Measurements from ENCODE around the gene STRA8. TPM values are rescaled to one million over a fixed set of nuclear protein-coding genes. Genes with fewer than 3 reads are reported as not detected.

STRA8 gene
- total RNA-seq, 1 experiment from 2014 or later = not detected

DNA sequence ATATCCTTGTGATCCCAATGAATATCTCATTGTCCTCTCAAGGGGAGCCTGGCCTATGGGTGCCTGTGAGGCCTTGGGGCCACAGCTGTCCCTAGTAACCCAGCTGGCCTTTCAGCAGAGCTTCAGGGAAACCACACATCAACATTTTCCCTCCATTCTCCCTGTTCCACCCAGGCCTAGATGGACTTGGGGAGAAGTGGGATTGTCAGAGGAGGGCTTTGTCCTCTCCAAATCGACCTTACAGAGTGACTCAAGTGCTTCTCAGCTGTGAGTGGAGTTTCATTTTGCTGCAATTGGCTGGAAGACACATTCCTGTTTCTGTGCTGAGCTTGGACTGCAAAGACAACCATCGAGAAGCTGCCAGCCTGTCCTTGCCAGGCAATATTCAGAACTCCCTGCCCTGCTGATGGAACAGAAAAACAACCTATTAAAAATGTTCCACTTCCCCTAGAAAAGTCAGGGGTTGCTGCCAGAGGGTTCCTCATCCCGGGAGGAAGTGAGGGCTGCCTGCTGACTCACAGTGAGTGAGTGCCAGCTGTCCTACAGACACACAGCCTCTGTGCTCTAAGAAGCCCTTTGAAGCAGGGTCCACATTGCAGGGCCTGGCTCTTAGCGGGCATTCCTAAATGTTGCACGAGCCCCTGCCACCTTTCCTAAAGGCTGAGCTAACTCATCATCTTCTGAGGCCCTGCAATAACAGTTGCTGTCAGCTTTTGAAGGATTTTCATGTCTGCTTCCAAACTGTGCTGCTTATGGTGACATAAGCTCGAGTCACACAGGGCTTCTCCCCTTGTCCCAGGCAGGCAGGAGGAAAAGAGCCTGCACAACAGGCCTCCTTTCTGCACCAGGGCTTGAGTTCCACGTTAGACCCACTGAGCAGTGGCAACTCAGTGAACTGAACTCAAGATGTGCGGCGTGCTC lies 20.5 kb downstream of the STRA8 start:
- H3K4me1 ChIP-seq (ENCODE audit: insufficient read depth, low read length) = peaks cover 22% of the 10 kb centered on the region
- H2AFZ ChIP-seq (ENCODE audit: low read length) = peak overlapping the region; percentile 52
- POLR2A ChIA-PET (ENCODE audit: unreplicated experiment) = no interaction called here
- no peaks in the 10 kb centered on the region for H3F3A ChIP-seq (ENCODE audit: low read length, unreplicated experiment)
- H3K27me3 ChIP-seq (ENCODE audit: low read length) = no peaks in the 10 kb centered on the region
- H3K9ac ChIP-seq (ENCODE audit: low read length) = no peak overlapping the region
- CTCF ChIA-PET = interaction anchor here (1.2 kb wide), 1 partner anchor 20 kb away, joined by 4 read pairs; no protein-coding TSS in a partner anchor
- H3K4me3 ChIP-seq (ENCODE audit: low read length) = no peak overlapping the region
- H3K9me2 ChIP-seq (replicated peaks; ENCODE audit: low read length) = no peaks in the 10 kb centered on the region
- no TSS peak for BruUV-seq (replicated peaks)
- H3K4me2 ChIP-seq (ENCODE audit: low read length) = peak overlapping the region; percentile 39
- no peaks in the 10 kb centered on the region for H3K36me3 ChIP-seq (ENCODE audit: low read depth, low read length)
- H4K20me1 ChIP-seq (ENCODE audit: low read length) = no peaks in the 10 kb centered on the region
- DNase-seq = peak; percentile 74
- H3K9me3 ChIP-seq (ENCODE audit: low read length) = no peaks in the 10 kb centered on the region
- TF ChIP-seq EZH2phosphoT487 (IDR thresholded peaks at IDR 0.05; ENCODE audit: borderline replicate concordance, low read length) (no peak), EZH2 (IDR thresholded peaks at IDR 0.05; ENCODE audit: low read length, unreplicated experiment) (no peak), CTCF (conservative IDR thresholded peaks at IDR 0.05; ENCODE audit: low read depth, low read length) (no peak)
- peak; percentile 98 for ATAC-seq
- intact Hi-C loops (cut with micrococcal nuclease) = loop anchor here (5.0 kb wide), 1 partner anchor 82 kb away; the partner anchor contains the start of gene CYREN
- peak overlapping the region; percentile 47 for H3K27ac ChIP-seq (ENCODE audit: low read length)
- H3K79me2 ChIP-seq (ENCODE audit: low read length) = no peaks in the 10 kb centered on the region

- DNase-seq (no peak), ATAC-seq (no peak)
- peaks cover 22% of the 10 kb centered on the region for H3K4me1 ChIP-seq (ENCODE audit: insufficient read depth, low read length)
- H3K27me3 ChIP-seq (ENCODE audit: low read length) = no peaks in the 10 kb centered on the region
- no peak overlapping the region for H3K27ac ChIP-seq (ENCODE audit: low read length)
- no peaks in the 10 kb centered on the region for H3K9me2 ChIP-seq (replicated peaks; ENCODE audit: low read length)
- H4K20me1 ChIP-seq (ENCODE audit: low read length) = no peaks in the 10 kb centered on the region
- CTCF ChIA-PET = no interaction called here
- H3K4me3 ChIP-seq (ENCODE audit: low read length) = no peak overlapping the region
- intact Hi-C loops (cut with micrococcal nuclease) = no loop called here
- H3K9me3 ChIP-seq (ENCODE audit: low read length) = no peaks in the 10 kb centered on the region
- no peaks in the 10 kb centered on the region for H3K36me3 ChIP-seq (ENCODE audit: low read depth, low read length)
- POLR2A ChIA-PET (ENCODE audit: unreplicated experiment) = no interaction called here
- H2AFZ ChIP-seq (ENCODE audit: low read length) = no peak overlapping the region
- TF ChIP-seq EZH2 (IDR thresholded peaks at IDR 0.05; ENCODE audit: low read length, unreplicated experiment) (no peak), EZH2phosphoT487 (IDR thresholded peaks at IDR 0.05; ENCODE audit: borderline replicate concordance, low read length) (no peak)
- H3K79me2 ChIP-seq (ENCODE audit: low read length) = no peaks in the 10 kb centered on the region
- no TSS peak for BruUV-seq (replicated peaks)
- H3K4me2 ChIP-seq (ENCODE audit: low read length) = no peak overlapping the region
- H3K9ac ChIP-seq (ENCODE audit: low read length) = no peak overlapping the region
- no peaks in the 10 kb centered on the region for H3F3A ChIP-seq (ENCODE audit: low read length, unreplicated experiment)
Measured at GRCh38 chr7:135257790-135258189, 24.2 kb downstream of the STRA8 start.

GRCh38 chr7:135258585-135258984 lies 24.9 kb downstream of the STRA8 start:
- Histone ChIP-seq H4K20me1 (ENCODE audit: low read length) (no peaks in the 10 kb centered on the region), H3K9me2 (replicated peaks; ENCODE audit: low read length) (no peaks in the 10 kb centered on the region), H3K4me1 (ENCODE audit: insufficient read depth, low read length) (peaks cover 18% of the 10 kb centered on the region), H3K4me3 (ENCODE audit: low read length) (no peak overlapping the region), H3K27ac (ENCODE audit: low read length) (no peak overlapping the region), H3K36me3 (ENCODE audit: low read depth, low read length) (no peaks in the 10 kb centered on the region), H3K4me2 (ENCODE audit: low read length) (no peak overlapping the region), H3K9me3 (ENCODE audit: low read length) (no peaks in the 10 kb centered on the region), H2AFZ (ENCODE audit: low read length) (no peak overlapping the region), H3K9ac (ENCODE audit: low read length) (no peak overlapping the region), H3F3A (ENCODE audit: low read length, unreplicated experiment) (no peaks in the 10 kb centered on the region), H3K79me2 (ENCODE audit: low read length) (no peaks in the 10 kb centered on the region), H3K27me3 (ENCODE audit: low read length) (no peaks in the 10 kb centered on the region)
- POLR2A ChIA-PET (ENCODE audit: unreplicated experiment) = no interaction called here
- CTCF ChIA-PET = no interaction called here
- no TSS peak for BruUV-seq (replicated peaks)
- intact Hi-C loops (cut with micrococcal nuclease) = no loop called here
- TF ChIP-seq CTCF (conservative IDR thresholded peaks at IDR 0.05; ENCODE audit: low read depth, low read length) (no peak), EZH2phosphoT487 (IDR thresholded peaks at IDR 0.05; ENCODE audit: borderline replicate concordance, low read length) (no peak), EZH2 (IDR thresholded peaks at IDR 0.05; ENCODE audit: low read length, unreplicated experiment) (no peak)
- DNase-seq (no peak), ATAC-seq (no peak)

Data from PC-3 (cell line).